H54 (cell line): ENCODE results near the gene INF2.
"Not testable (repeated sequence)": the region's sequence is repeated elsewhere in the genome, so short reads cannot be mapped to it uniquely, and the experiment has no call there.

ENCODE experiments used
- DNase-seq: peaks from one replicate; pipeline ENCODE4 v3.0.0; 2011; ENCODE audit warnings: low spot score, mixed read lengths; ENCODE audit not compliant: insufficient read length
- FAIRE-seq: peaks from 3 replicates; lab custom pipeline; 2011; peaks lifted over from hg19 to GRCh38; lab: Jason Lieb, UNC
- POLR2A ChIP-seq: IDR thresholded peaks from 2 replicates; pipeline ENCODE4 v1.6.1; 2011; ENCODE audit warnings: low read depth, mild to moderate bottlenecking, low read length

Gene INF2

GRCh38 chr14:104726600-104727451 is 37.4 kb downstream of the INF2 start:
- FAIRE-seq (no peak), DNase-seq (no peak)
- no peak for TF ChIP-seq POLR2A

GRCh38 chr14:104728631-104729030 is 39.2 kb downstream of the INF2 start:
- FAIRE-seq (no peak), DNase-seq (no peak)
- TF ChIP-seq POLR2A, result no peak

GRCh38 chr14:104729176-104729834 is 39.9 kb downstream of the INF2 start:
- FAIRE-seq, DNase-seq: not testable (repeated sequence)

- DNase-seq (no peak), FAIRE-seq (no peak)
- no peak for TF ChIP-seq POLR2A
These were observed 40.4 kb downstream of the INF2 start for GRCh38 chr14:104729835-104730181.

GRCh38 chr14:104730487-104730886 is 41.1 kb downstream of the INF2 start:
- TF ChIP-seq POLR2A, result no peak
- FAIRE-seq (no peak), DNase-seq (no peak)

GRCh38 chr14:104731320-104732294 is 42.2 kb downstream of the INF2 start:
- no peak for TF ChIP-seq POLR2A
- DNase-seq (no peak), FAIRE-seq (no peak)

- TF ChIP-seq POLR2A, result no peak
- FAIRE-seq, result peak; percentile 84
These were observed 43.0 kb downstream of the INF2 start for GRCh38 chr14:104732355-104732804.

GRCh38 chr14:104732931-104733681 is 43.7 kb downstream of the INF2 start:
- no peak for TF ChIP-seq POLR2A
- no peak for FAIRE-seq
- DNase-seq, result no peak

More at GRCh38 chr14:104732355-104732804, 43.0 kb downstream of the INF2 start:
- peak; percentile 74 for DNase-seq

- no peak for DNase-seq
- no peak for FAIRE-seq
- TF ChIP-seq POLR2A, result no peak
These were observed 44.7 kb downstream of the INF2 start for GRCh38 chr14:104734051-104734587.

- no peak for TF ChIP-seq POLR2A
- no peak for FAIRE-seq
- DNase-seq, result no peak
These were observed 45.2 kb downstream of the INF2 start for GRCh38 chr14:104734601-104734990.

- no peak for FAIRE-seq
These were observed 45.8 kb downstream of the INF2 start for GRCh38 chr14:104734991-104735779.

GRCh38 chr14:104735830-104736642 is 46.6 kb downstream of the INF2 start:
- TF ChIP-seq POLR2A, result no peak
- FAIRE-seq, result no peak
- no peak for DNase-seq

More at GRCh38 chr14:104734991-104735779, 45.8 kb downstream of the INF2 start:
- DNase-seq, result no peak
- no peak for TF ChIP-seq POLR2A
